ENCODE measurements around the gene HSFX2. TPM values are rescaled to one million over a fixed set of nuclear protein-coding genes. Genes with fewer than 3 reads are reported as not detected.

Gene HSFX2
- total RNA-seq, 4 donors from 2014 or later = 0.38 to 4.8 TPM; not detected in 2

- H3K27ac ChIP-seq = no peak overlapping the region
- H3K27me3 ChIP-seq = no peaks in the 10 kb centered on the region
- no peaks in the 10 kb centered on the region for H3K9me3 ChIP-seq
- H3K4me3 ChIP-seq = no peak overlapping the region
- H3K36me3 ChIP-seq = no peaks in the 10 kb centered on the region
- DNase-seq (ENCODE audit: low spot score in 2 of 2) = no peak
- TF ChIP-seq, protein P1, sequence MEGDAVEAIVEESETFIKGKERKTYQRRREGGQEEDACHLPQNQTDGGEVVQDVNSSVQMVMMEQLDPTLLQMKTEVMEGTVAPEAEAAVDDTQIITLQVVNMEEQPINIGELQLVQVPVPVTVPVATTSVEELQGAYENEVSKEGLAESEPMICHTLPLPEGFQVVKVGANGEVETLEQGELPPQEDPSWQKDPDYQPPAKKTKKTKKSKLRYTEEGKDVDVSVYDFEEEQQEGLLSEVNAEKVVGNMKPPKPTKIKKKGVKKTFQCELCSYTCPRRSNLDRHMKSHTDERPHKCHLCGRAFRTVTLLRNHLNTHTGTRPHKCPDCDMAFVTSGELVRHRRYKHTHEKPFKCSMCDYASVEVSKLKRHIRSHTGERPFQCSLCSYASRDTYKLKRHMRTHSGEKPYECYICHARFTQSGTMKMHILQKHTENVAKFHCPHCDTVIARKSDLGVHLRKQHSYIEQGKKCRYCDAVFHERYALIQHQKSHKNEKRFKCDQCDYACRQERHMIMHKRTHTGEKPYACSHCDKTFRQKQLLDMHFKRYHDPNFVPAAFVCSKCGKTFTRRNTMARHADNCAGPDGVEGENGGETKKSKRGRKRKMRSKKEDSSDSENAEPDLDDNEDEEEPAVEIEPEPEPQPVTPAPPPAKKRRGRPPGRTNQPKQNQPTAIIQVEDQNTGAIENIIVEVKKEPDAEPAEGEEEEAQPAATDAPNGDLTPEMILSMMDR (IDR thresholded peaks at IDR 0.05) = no peak
- TF ChIP-seq POLR2A (IDR thresholded peaks at IDR 0.05) = no peak
- TF ChIP-seq POLR2AphosphoS5 (IDR thresholded peaks at IDR 0.05) = no peak
- TF ChIP-seq EP300 (IDR thresholded peaks at IDR 0.05) = no peak
- H3K4me1 ChIP-seq = peaks cover 25% of the 10 kb centered on the region
Observed at GRCh38 chrX:149633511-149633910, 38.4 kb upstream of the HSFX2 start.

- H3K4me3 ChIP-seq = peak within 1 kb of the TSS; percentile 79
- H3K27me3 ChIP-seq = no peaks in the 10 kb centered on the region
- no peaks in the 10 kb centered on the region for H3K36me3 ChIP-seq
- TF ChIP-seq EP300 (IDR thresholded peaks at IDR 0.05) = no peak
- TF ChIP-seq POLR2A (IDR thresholded peaks at IDR 0.05) = no peak
- TF ChIP-seq, protein P1 (IDR thresholded peaks at IDR 0.05) = no peak
- peak in 1 of 3 donors; percentile 28 for TF ChIP-seq POLR2AphosphoS5 (IDR thresholded peaks at IDR 0.05)
- H3K4me1 ChIP-seq = peaks cover 25% of the 10 kb centered on the region
- no peaks in the 10 kb centered on the region for H3K9me3 ChIP-seq
- peak; percentile 78 to 80 for DNase-seq (ENCODE audit: low spot score in 2 of 2)
- 51% methylated on average over 62 of the region's 102 CpGs for WGBS
- peak within 1 kb of the TSS; percentile 70 for H3K27ac ChIP-seq
Observed at GRCh38 chrX:149631234-149632165, 36.4 kb upstream of the HSFX2 start, which contains the start of gene TMEM185A. Gene TMEM185A, minus strand, starts transcription at chrX:149631792. Its CDS starts 212 bp downstream, at chrX:149631580.

DNA sequence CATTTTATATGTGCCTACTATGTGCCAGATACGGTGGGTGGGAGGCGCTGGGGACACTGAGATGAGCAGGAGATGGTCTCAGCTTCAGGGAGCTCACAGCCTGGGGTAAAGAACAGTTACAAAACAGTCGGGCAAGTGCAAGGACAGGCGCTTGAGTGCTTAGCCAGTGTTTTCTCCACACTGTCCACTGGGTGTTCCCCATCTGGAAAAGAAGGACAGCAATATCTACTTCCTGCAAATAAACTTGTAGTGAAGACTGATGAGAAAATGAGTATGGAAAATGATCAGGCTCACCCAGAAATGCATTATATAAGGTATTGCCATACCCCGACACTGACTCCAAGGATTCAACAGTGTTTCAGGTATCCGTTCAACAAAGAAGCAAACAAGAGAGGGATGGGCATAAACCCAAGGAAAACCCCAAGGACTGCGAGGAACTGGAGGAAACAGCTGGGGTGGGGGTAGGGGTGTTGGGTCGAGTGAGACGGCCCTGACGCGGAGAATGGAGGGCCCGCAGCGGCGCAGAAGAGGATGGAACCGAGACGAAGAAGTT is 35.6 kb upstream of the HSFX2 start:
- no peaks in the 10 kb centered on the region for H3K9me3 ChIP-seq
- no peaks in the 10 kb centered on the region for H3K27me3 ChIP-seq
- H3K4me3 ChIP-seq = peak overlapping the region; percentile 79
- no peak for DNase-seq (ENCODE audit: low spot score in 2 of 2)
- 42% methylated on average over 16 of the region's 16 CpGs for WGBS
- H3K36me3 ChIP-seq = no peaks in the 10 kb centered on the region
- TF ChIP-seq EP300 (IDR thresholded peaks at IDR 0.05) = no peak
- TF ChIP-seq POLR2AphosphoS5 (IDR thresholded peaks at IDR 0.05) = no peak
- TF ChIP-seq, protein P1 (IDR thresholded peaks at IDR 0.05) = no peak
- TF ChIP-seq POLR2A (IDR thresholded peaks at IDR 0.05) = no peak
- H3K27ac ChIP-seq = peak overlapping the region; percentile 70
- peaks cover 27% of the 10 kb centered on the region for H3K4me1 ChIP-seq

- TF ChIP-seq POLR2A (IDR thresholded peaks at IDR 0.05) (no peak), EP300 (IDR thresholded peaks at IDR 0.05) (no peak), POLR2AphosphoS5 (IDR thresholded peaks at IDR 0.05) (no peak)
- TF ChIP-seq, protein P1 (IDR thresholded peaks at IDR 0.05) = no peak
- Histone ChIP-seq H3K9me3 (no peaks in the 10 kb centered on the region), H3K4me1 (peaks cover 27% of the 10 kb centered on the region), H3K27ac (no peak overlapping the region), H3K36me3 (no peaks in the 10 kb centered on the region), H3K27me3 (no peaks in the 10 kb centered on the region), H3K4me3 (peak overlapping the region; percentile 79)
- no peak for DNase-seq (ENCODE audit: low spot score in 2 of 2)
- 66% methylated on average over 5 of the region's 5 CpGs for WGBS
Observed at GRCh38 chrX:149629730-149630387, 34.7 kb upstream of the HSFX2 start.

Measured in suprapubic skin (tissue), 4 donors.